Measurements from ENCODE around the gene NAA50.

NAA50 gene

GRCh38 chr3:113743006-113743630, 2.9 kb downstream of the NAA50 start:
- no peak for DNase-seq (ENCODE audit: low read depth in 4 of 4, low spot score in 1 of 4)

DNA sequence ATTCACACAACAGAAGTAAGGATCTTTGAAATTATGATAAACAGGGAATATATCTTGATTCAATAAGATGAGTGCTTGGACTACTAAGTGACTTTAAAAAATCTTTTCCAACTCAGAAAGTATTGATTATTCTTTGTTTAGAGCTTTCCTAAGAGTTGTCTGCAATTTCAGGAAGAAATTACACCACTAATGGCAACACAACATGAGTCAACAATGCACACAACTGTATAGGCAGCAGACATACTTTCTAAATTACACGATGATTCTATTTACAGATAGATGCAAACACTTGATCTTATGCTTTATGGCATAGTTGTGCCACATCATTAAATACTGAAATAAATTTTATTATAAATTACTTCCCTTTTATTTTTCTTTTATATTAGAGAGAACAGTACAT, 4.4 kb downstream of the NAA50 start:
- no peak for DNase-seq (ENCODE audit: low read depth in 4 of 4, low spot score in 1 of 4)

GRCh38 chr3:113741086-113741485, 5.0 kb downstream of the NAA50 start:
- DNase-seq (ENCODE audit: low read depth in 4 of 4, low spot score in 1 of 4) = no peak

DNA sequence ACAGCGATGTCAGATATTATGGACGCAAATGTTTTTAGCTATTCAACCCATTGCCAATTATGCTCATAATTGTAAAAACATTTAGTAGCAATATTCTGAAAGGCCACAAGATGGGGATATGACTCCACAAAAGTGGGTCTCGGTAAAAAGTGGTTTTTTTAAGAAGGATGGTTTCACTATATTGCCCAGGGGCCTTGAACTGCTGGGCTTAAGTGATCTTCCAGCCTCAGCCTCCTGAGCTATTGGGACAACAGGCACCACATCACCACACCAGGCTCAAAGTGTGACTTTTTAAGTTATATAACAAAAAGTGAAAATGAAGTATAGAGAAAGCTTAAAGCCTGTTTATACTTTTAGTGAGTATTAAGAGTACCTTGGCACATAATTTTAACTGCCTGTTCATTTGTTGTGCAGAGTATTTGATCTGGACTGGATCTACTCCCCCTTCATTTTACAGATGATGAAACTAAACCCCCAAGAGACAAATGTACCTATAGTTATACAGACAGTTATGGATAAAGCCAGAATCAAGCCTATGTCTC, 9.4 kb downstream of the NAA50 start:
- DNase-seq (ENCODE audit: low read depth in 4 of 4, low spot score in 1 of 4) = no peak

DNA sequence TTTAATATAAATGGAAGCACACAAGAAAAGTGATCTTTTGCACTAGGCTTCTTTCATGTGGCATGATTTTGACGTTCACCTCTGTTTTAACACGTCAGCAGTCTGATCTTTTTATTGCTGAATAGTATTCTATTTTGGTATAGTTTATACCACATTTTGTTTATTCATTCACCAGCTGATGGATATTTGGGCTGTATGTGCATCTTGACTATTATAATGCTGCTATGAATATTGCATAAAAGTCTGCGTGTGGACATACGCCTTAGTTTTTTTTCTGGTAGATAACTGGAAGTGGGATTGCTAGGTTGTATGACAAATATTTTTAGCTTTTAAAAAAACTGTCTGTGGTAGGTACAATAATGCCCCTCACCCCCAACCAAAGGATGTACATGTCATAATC, 14.4 kb downstream of the NAA50 start:
- no peak for DNase-seq (ENCODE audit: low read depth in 4 of 4, low spot score in 1 of 4)

GRCh38 chr3:113730550-113730949, 15.5 kb downstream of the NAA50 start:
- DNase-seq (ENCODE audit: low read depth in 4 of 4, low spot score in 1 of 4) = no peak

- DNase-seq (ENCODE audit: low read depth in 4 of 4, low spot score in 1 of 4) = no peak
Measured at GRCh38 chr3:113728661-113729060, 17.4 kb downstream of the NAA50 start.

DNA sequence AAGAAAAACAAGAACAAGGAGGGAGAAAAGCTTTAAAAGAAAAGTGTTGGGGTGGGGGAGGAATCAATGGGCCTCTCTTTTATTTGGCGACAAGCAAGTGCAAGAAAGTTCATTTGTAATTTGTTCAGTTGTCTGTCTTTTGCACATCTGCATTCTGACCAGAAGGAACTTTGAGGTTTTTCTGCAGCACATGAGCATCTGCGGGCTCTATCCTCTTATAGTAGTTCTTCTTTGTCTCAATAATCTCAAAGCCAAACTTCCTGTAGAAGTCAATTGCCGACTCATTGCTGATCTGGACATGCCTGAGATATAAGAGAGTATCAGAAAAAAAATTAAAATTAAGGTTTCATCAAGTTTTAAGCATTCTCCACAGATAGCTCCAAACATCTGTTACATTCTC, 24.4 kb downstream of the NAA50 start:
- no peak for DNase-seq (ENCODE audit: low read depth in 4 of 4, low spot score in 1 of 4)

DNA sequence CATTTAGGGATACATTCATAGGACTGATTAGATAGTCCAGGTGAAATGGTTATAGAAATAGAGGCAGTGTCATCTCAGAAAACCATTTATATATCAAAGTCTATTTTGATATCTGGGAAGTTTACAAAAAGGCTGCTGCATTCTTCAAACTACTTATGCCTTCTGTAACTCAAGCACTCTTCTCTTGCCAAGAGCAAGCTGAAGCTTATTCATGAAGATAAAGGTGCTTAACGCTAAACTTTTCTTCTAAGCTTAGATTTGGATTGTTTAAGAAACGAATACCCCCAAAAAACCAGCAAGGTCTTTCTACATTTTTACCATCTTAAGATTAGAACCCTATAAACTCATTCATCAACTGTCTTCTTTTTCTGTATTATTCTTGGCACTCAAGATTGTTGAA, 26.3 kb downstream of the NAA50 start:
- DNase-seq (ENCODE audit: low read depth in 4 of 4, low spot score in 1 of 4) = no peak

DNA sequence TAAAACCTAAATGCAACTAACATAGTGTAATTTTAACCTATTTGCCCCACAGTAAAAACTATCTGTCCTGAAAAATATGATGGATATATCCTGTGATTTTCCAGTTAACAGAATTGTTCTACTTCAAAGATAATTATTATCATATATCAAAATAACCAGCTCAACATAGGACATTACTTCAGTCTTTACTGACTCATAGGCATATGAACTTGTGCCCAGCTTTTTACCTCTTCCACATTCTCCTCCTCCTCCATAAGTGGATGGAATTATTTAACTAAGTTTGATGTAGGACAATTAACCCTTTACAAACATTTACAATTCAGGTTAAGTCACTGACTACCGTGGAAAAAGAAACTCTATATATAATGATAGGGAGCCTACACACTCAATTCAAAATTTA, 26.8 kb downstream of the NAA50 start:
- DNase-seq (ENCODE audit: low read depth in 4 of 4, low spot score in 1 of 4) = no peak

GRCh38 chr3:113717818-113718217, 28.2 kb downstream of the NAA50 start:
- peak in 1 of 4 experiments; percentile 2 for DNase-seq (ENCODE audit: low read depth in 4 of 4, low spot score in 1 of 4)

DNA sequence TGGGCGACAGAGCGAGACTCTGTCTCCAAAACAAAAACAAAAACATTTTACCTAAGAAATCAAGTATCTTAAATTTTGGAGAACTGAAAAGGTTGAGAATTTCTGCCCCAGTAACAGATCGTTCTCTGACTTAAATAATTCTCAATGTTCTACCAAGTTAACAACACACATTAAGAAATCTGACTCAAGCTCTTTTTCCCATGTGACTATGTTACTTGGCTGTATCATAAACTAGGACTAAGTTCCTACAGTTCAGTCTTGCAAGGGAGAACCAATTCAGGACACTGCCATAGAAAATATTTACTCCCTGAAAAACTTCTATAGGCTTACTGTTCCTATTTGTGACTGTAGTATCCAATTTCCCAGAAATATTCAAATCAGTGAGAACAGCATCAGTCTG, 28.7 kb downstream of the NAA50 start:
- no peak for DNase-seq (ENCODE audit: low read depth in 4 of 4, low spot score in 1 of 4)

DNA sequence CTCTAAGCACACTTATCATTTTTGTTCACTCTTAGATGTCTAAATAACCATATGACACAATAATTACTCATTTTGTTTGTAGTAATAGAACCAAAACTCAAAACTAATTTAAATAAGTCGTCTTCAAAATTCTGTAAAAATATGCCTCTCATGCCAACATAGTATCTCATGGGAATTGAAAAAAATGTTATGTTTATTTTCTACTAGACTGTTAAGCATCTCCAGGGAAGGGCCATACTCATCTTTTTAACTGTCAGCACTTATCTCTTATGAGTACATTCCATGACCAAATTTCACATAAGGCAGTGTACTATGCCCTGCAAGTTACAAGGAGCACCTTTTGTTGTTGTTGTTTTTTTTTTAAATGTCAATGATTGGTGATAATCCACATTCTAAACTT, 31.3 kb downstream of the NAA50 start:
- no peak for DNase-seq (ENCODE audit: low read depth in 4 of 4, low spot score in 1 of 4)

DNA sequence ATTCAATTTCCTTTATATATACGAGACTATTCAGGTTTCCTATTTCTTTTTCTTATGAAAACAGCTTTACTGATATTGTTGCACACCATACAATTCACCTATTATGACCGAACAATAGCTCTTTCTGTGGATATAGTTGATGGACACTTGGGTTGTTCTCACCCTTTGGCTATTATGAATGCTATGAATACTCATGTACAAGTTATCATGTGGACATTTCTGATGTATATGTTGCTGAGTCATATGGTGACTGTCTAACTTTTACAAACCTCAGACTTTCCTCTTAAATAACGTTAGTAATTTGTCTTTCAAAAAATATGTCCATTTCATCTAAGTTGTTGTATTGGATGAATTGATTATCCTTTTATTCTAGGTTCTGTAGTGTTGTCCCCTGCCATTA, 33.9 kb downstream of the NAA50 start:
- DNase-seq (ENCODE audit: low read depth in 4 of 4, low spot score in 1 of 4) = no peak

DNA sequence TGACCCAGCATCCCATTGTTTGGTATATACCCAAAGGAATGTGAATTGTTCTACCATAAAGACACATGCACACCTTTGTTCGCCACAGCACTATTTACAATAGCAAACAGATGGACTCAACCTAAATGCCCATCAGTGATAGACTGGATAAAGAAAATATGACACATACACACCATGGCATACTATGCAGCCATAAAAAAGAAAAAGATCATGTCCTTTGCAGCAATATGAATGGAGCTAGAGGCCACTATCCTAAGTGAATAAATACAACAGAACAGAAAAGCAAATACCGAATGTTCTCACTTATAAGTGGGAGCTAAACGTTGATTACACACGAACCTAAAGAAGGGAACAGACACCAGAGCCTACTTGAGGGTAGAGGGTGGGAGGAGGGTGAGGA, 38.2 kb downstream of the NAA50 start:
- DNase-seq (ENCODE audit: low read depth in 4 of 4, low spot score in 1 of 4) = no peak

DNA sequence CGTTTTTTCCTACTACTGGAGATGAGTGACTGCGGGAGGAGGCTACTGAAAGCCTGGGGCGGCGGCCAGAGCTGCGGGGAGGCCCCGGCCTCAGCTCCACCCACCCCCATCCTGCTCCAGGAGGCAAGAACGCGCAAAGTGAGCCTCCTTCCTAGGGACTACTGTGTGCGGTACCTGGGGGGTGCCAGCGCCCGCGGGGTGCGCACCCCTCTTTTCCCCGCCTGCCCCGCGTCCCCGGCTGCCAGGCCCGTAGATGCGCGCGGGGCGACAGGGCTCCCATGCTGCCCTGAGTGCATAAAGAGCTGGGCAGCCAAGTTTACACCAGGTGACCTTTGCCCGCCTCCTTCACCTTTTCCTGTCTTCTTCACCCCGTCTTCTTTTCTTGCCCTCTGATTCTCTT, 47.1 kb downstream of the NAA50 start:
- no peak for DNase-seq (ENCODE audit: low read depth in 4 of 4, low spot score in 1 of 4)

- DNase-seq (ENCODE audit: low read depth in 4 of 4, low spot score in 1 of 4) = no peak
Measured at GRCh38 chr3:113698213-113698742, 47.8 kb downstream of the NAA50 start.

DNA sequence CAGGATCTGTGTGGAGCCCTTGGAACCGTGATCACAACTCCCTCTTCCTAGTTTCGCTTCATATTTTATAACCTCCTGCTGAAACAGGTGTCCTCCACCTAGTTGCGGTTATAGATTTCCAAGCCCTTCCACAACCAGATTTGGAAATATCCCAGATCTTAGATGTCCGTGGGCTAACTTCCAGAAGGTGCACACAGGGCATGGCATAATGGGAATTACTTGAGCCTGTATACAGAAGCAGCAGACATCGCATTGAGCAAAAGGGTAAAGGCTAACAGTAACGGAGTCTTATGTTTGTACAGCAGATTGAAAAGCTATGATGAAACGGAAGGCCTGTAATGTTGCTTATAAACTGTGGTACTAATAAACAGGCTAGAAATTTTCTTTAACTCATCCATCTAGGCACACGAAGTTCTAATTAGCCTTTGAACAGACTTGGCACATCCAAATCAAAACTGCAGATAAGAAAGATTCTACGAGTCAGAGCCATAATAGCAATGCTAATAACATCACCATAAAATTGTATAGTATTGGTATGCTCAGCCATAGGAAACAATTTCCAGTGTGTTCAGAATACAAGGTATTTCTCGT, 48.5 kb downstream of the NAA50 start:
- DNase-seq (ENCODE audit: low read depth in 4 of 4, low spot score in 1 of 4) = no peak

DNA sequence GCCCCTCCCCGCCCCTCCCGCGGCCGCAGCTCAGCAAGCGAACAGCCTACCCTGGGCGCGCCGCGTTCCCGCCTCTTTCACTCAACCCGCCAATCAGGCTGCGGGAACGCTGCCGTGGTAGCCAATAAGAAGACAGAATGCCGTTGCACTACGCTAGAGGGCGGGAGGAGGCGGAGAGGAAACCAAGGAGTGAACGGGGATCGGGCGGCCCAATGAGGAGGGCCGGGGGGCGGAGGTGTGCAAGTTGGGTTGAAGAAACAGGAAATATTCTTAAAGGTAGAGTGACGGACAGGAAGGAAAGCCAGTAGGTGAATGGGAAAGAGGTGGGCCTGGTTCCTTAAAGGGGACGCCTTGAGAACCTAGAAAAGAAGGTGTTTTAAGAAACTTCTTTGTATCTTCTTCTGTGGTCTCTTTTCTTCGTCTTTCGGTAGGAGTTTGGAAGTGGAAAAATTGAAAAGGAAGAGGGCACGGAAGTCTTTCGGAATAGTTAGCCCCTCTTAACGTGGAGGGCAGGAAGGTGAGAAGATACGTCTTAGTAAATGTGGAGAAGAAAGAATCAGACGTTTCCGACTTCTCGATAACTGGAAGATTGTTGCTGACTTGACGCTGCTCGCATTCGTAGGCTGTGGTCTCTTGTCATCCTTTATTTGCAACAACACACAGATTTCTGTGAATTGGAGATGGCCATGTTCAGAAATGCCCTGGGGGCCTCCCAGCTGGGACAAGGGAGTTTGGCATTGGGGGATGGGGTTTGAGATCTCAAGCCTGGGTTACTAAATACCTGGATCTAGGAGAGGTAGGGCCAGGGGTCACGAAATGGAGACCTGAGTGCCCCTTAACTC, 49.2 kb downstream of the NAA50 start:
- peak; percentile 90 to 97 (median 97) for DNase-seq (ENCODE audit: low read depth in 4 of 4, low spot score in 1 of 4)

DNA sequence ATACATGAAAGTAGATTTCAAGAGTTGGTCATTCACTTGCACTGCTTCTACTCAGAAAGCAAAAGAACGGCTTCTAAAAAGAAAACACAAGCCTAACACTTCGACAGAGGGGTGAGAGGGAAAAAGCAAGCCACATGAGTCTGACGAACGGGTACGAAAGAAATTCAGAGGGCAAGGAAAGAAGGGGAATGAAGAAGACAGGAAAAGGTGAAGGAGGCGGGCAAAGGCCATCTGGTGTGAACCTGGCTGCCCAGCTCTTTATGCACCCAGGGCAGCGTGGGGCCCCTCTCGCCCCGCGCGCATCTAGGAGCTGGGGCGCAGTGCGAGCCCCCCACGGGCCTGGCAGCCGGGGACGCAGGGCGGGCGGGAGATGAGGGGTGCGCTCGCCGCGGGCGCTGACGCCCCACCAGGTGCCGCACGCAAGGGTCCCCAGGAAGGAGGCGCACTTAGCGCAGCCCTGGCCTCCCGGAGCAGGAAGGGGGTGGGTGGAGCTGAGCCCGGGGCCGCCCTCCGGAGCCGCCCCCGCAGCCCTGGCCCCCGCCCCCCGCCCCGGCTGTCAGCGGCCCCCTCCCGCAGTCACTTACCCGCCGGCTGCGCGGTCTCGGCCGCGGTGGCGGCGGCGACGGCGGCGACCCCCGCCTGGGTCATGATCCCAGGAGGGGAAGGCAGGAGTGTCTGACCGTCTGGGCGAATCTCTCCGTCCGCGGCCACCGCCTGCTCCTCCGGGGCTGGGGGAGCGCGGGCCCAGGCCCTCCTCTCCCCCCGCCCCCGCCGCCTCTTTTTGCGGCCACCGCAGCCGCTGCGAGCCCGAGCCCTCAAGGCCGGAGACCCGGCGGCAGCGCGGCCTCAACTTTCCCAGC, 50.0 kb downstream of the NAA50 start, which contains the start of gene USF3:
TSS of gene USF3 (minus strand) at position 857 of the 860 bp plus-strand sequence. CDS start 21,764 bp downstream, outside the sequence.
- DNase-seq (ENCODE audit: low read depth in 4 of 4, low spot score in 1 of 4) = peak; percentile 56 to 75 (median 68)

DNA sequence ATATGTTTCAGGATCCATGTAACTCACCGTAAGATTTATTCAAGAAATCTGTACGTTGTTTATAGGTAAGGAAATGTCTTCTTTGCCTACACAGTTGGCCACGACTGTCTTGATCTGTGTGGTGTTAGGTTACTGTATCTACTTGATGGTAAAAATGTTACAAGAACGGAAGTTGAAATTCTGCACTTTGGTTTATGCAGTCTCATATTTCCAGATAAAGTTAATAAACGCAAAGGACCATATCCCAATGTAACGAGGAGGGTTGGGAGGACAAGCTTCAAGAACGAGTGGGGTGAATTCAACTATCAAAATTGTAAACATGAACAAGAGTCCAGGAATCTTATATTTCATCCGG, 50.6 kb downstream of the NAA50 start:
- DNase-seq (ENCODE audit: low read depth in 4 of 4, low spot score in 1 of 4) = no peak
